Measurements from ENCODE around the gene CALR. TPM values are rescaled to one million over a fixed set of nuclear protein-coding genes. Genes with fewer than 3 reads are reported as not detected.
"Not testable (repeated sequence)": the region's sequence is repeated elsewhere in the genome, so short reads cannot be mapped to it uniquely, and the experiment has no call there.

CALR gene
- total RNA-seq, 1 donor from 2014 or later: 382 TPM

- H3K27me3 ChIP-seq (ENCODE audit: control insufficient read depth in 3 of 3, insufficient read depth in 3 of 3, low read length in 3 of 3): no peaks in the 10 kb centered on the region
- peaks cover 13 to 17% (median 16%) of the 10 kb centered on the region in 3 donors for H3K4me1 ChIP-seq (ENCODE audit: control insufficient read depth in 3 of 3, insufficient read depth in 3 of 3, low read length in 3 of 3)
- H3K9ac ChIP-seq (ENCODE audit: low read depth in 1 of 3, low read length in 3 of 3): peak overlapping the region; percentile 28 to 78 (median 57)
- peak overlapping the region; percentile 9 for H3K27ac ChIP-seq (ENCODE audit: low read depth, low read length)
- H3K36me3 ChIP-seq (ENCODE audit: control insufficient read depth in 3 of 3, insufficient read depth in 3 of 3, low read length in 3 of 3): no peaks in the 10 kb centered on the region
- peak overlapping the region; percentile 16 to 63 (median 41) for H3K4me3 ChIP-seq (ENCODE audit: low read length in 3 of 3)
- no peaks in the 10 kb centered on the region for H3K9me3 ChIP-seq (ENCODE audit: control insufficient read depth in 3 of 3, low read length in 3 of 3)
These were observed 25.3 kb upstream of the CALR start for GRCh38 chr19:12913011-12913561.

DNA sequence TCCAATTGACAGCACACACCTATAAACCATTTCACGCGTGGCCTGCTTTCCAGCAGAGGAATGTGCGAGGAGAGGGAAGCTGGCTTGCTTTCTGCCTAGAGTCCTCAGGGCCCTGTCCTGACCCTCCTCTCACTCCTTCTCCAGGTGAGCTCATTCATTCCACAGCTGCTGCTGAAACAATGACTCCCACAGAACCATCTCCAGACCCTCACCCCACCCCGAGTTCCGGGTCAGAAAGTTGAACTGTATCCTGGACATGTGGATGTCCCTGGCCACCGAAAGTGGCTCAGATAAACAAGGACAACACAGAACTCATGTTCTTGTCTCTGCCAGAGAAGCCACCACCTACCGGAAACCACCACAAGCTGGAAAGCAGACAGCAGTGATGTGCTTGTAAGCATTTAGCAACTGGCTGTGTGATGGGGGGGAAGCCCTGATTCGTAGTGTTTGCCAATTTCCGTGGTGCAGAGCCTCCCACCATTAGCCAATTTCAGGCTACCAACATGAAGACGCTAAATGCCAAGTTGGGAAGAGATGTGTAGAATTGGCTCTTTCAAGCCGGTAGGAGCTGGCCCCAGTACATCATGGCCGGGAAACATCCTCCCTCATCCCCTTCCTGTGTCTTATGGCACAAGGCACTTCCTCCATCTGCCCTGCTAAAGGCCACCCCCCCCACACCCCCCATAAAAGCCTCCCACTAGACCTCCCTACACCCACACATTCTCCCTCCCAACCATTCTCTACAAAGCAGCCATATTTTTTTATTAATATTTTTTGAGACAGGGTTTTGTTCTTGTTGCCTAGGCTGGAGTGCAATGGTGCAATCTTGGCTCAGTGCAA is 24.3 kb upstream of the CALR start:
- Histone ChIP-seq H3K4me1 (ENCODE audit: control insufficient read depth in 3 of 3, insufficient read depth in 3 of 3, low read length in 3 of 3) (peaks cover 16 to 20% (median 20%) of the 10 kb centered on the region in 3 donors), H3K36me3 (ENCODE audit: control insufficient read depth in 3 of 3, insufficient read depth in 3 of 3, low read length in 3 of 3) (no peaks in the 10 kb centered on the region), H3K4me3 (ENCODE audit: low read length in 3 of 3) (no peak overlapping the region), H3K27ac (ENCODE audit: low read depth, low read length) (peak overlapping the region; percentile 9), H3K9ac (ENCODE audit: low read depth in 1 of 3, low read length in 3 of 3) (peak overlapping the region in 1 of 3 donors; percentile 78), H3K9me3 (ENCODE audit: control insufficient read depth in 3 of 3, low read length in 3 of 3) (no peaks in the 10 kb centered on the region), H3K27me3 (ENCODE audit: control insufficient read depth in 3 of 3, insufficient read depth in 3 of 3, low read length in 3 of 3) (no peaks in the 10 kb centered on the region)

- not testable (repeated sequence) for H3K9ac ChIP-seq (ENCODE audit: low read depth in 1 of 3, low read length in 3 of 3)
These were observed 22.5 kb upstream of the CALR start for GRCh38 chr19:12915860-12916259.

GRCh38 chr19:12918253-12918652 is 20.2 kb upstream of the CALR start:
- Histone ChIP-seq H3K4me3 (ENCODE audit: low read length in 3 of 3) (no peak overlapping the region), H3K9me3 (ENCODE audit: control insufficient read depth in 3 of 3, low read length in 3 of 3) (no peaks in the 10 kb centered on the region), H3K4me1 (ENCODE audit: control insufficient read depth in 3 of 3, insufficient read depth in 3 of 3, low read length in 3 of 3) (peaks cover 7 to 9% (median 8%) of the 10 kb centered on the region in 3 donors), H3K27ac (ENCODE audit: low read depth, low read length) (no peak overlapping the region), H3K36me3 (ENCODE audit: control insufficient read depth in 3 of 3, insufficient read depth in 3 of 3, low read length in 3 of 3) (peaks cover 10 to 11% (median 10%) of the 10 kb centered on the region in 3 donors), H3K27me3 (ENCODE audit: control insufficient read depth in 3 of 3, insufficient read depth in 3 of 3, low read length in 3 of 3) (no peaks in the 10 kb centered on the region), H3K9ac (ENCODE audit: low read depth in 1 of 3, low read length in 3 of 3) (no peak overlapping the region)

More at GRCh38 chr19:12915860-12916259, 22.5 kb upstream of the CALR start:
- H3K27me3 ChIP-seq (ENCODE audit: control insufficient read depth in 3 of 3, insufficient read depth in 3 of 3, low read length in 3 of 3); H3K36me3 ChIP-seq (ENCODE audit: control insufficient read depth in 3 of 3, insufficient read depth in 3 of 3, low read length in 3 of 3); H3K4me3 ChIP-seq (ENCODE audit: low read length in 3 of 3); H3K9me3 ChIP-seq (ENCODE audit: control insufficient read depth in 3 of 3, low read length in 3 of 3); H3K27ac ChIP-seq (ENCODE audit: low read depth, low read length): not testable (repeated sequence)
- peaks cover 16 to 20% (median 20%) of the 10 kb centered on the region in 3 donors for H3K4me1 ChIP-seq (ENCODE audit: control insufficient read depth in 3 of 3, insufficient read depth in 3 of 3, low read length in 3 of 3)

- Histone ChIP-seq H3K4me3 (ENCODE audit: low read length in 3 of 3) (no peak overlapping the region), H3K9me3 (ENCODE audit: control insufficient read depth in 3 of 3, low read length in 3 of 3) (no peaks in the 10 kb centered on the region), H3K36me3 (ENCODE audit: control insufficient read depth in 3 of 3, insufficient read depth in 3 of 3, low read length in 3 of 3) (peaks cover 30 to 36% (median 30%) of the 10 kb centered on the region in 3 donors), H3K4me1 (ENCODE audit: control insufficient read depth in 3 of 3, insufficient read depth in 3 of 3, low read length in 3 of 3) (peaks cover 3 to 4% (median 3%) of the 10 kb centered on the region in 3 donors), H3K27ac (ENCODE audit: low read depth, low read length) (no peak overlapping the region), H3K27me3 (ENCODE audit: control insufficient read depth in 3 of 3, insufficient read depth in 3 of 3, low read length in 3 of 3) (no peaks in the 10 kb centered on the region), H3K9ac (ENCODE audit: low read depth in 1 of 3, low read length in 3 of 3) (no peak overlapping the region)
These were observed 17.4 kb upstream of the CALR start for GRCh38 chr19:12921047-12921446.

GRCh38 chr19:12922959-12923358 is 15.4 kb upstream of the CALR start:
- Histone ChIP-seq H3K27me3 (ENCODE audit: control insufficient read depth in 3 of 3, insufficient read depth in 3 of 3, low read length in 3 of 3) (no peaks in the 10 kb centered on the region), H3K9ac (ENCODE audit: low read depth in 1 of 3, low read length in 3 of 3) (no peak overlapping the region), H3K27ac (ENCODE audit: low read depth, low read length) (no peak overlapping the region), H3K4me1 (ENCODE audit: control insufficient read depth in 3 of 3, insufficient read depth in 3 of 3, low read length in 3 of 3) (peaks cover 3 to 4% (median 3%) of the 10 kb centered on the region in 3 donors), H3K4me3 (ENCODE audit: low read length in 3 of 3) (no peak overlapping the region), H3K36me3 (ENCODE audit: control insufficient read depth in 3 of 3, insufficient read depth in 3 of 3, low read length in 3 of 3) (peaks cover 40 to 47% (median 41%) of the 10 kb centered on the region in 3 donors), H3K9me3 (ENCODE audit: control insufficient read depth in 3 of 3, low read length in 3 of 3) (no peaks in the 10 kb centered on the region)

GRCh38 chr19:12924621-12925310 is 13.6 kb upstream of the CALR start:
- H3K36me3 ChIP-seq (ENCODE audit: control insufficient read depth in 3 of 3, insufficient read depth in 3 of 3, low read length in 3 of 3): peaks cover 53 to 64% (median 57%) of the 10 kb centered on the region in 3 donors

GRCh38 chr19:12930002-12930645 is 8.3 kb upstream of the CALR start:
- Histone ChIP-seq H3K4me3 (ENCODE audit: low read length in 3 of 3) (no peak overlapping the region), H3K27me3 (ENCODE audit: control insufficient read depth in 3 of 3, insufficient read depth in 3 of 3, low read length in 3 of 3) (no peaks in the 10 kb centered on the region), H3K27ac (ENCODE audit: low read depth, low read length) (no peak overlapping the region), H3K4me1 (ENCODE audit: control insufficient read depth in 3 of 3, insufficient read depth in 3 of 3, low read length in 3 of 3) (peaks cover 14 to 18% (median 18%) of the 10 kb centered on the region in 3 donors), H3K9me3 (ENCODE audit: control insufficient read depth in 3 of 3, low read length in 3 of 3) (no peaks in the 10 kb centered on the region), H3K9ac (ENCODE audit: low read depth in 1 of 3, low read length in 3 of 3) (no peak overlapping the region), H3K36me3 (ENCODE audit: control insufficient read depth in 3 of 3, insufficient read depth in 3 of 3, low read length in 3 of 3) (peaks cover 35 to 45% (median 43%) of the 10 kb centered on the region in 3 donors)

More at GRCh38 chr19:12924621-12925310, 13.6 kb upstream of the CALR start:
- no peak overlapping the region for H3K9ac ChIP-seq (ENCODE audit: low read depth in 1 of 3, low read length in 3 of 3)
- H3K27ac ChIP-seq (ENCODE audit: low read depth, low read length): no peak overlapping the region
- H3K27me3 ChIP-seq (ENCODE audit: control insufficient read depth in 3 of 3, insufficient read depth in 3 of 3, low read length in 3 of 3): no peaks in the 10 kb centered on the region
- H3K4me3 ChIP-seq (ENCODE audit: low read length in 3 of 3): no peak overlapping the region
- no peaks in the 10 kb centered on the region for H3K4me1 ChIP-seq (ENCODE audit: control insufficient read depth in 3 of 3, insufficient read depth in 3 of 3, low read length in 3 of 3)
- H3K9me3 ChIP-seq (ENCODE audit: control insufficient read depth in 3 of 3, low read length in 3 of 3): no peaks in the 10 kb centered on the region

GRCh38 chr19:12932392-12933286 is 5.8 kb upstream of the CALR start:
- H3K4me3 ChIP-seq (ENCODE audit: low read length in 3 of 3): peak overlapping the region; percentile 97 to 100 (median 99)
- H3K4me1 ChIP-seq (ENCODE audit: control insufficient read depth in 3 of 3, insufficient read depth in 3 of 3, low read length in 3 of 3): peaks cover 18 to 22% (median 22%) of the 10 kb centered on the region in 3 donors
- H3K36me3 ChIP-seq (ENCODE audit: control insufficient read depth in 3 of 3, insufficient read depth in 3 of 3, low read length in 3 of 3): peaks cover 23 to 32% (median 27%) of the 10 kb centered on the region in 3 donors
- peak overlapping the region; percentile 83 for H3K27ac ChIP-seq (ENCODE audit: low read depth, low read length)
- no peaks in the 10 kb centered on the region for H3K9me3 ChIP-seq (ENCODE audit: control insufficient read depth in 3 of 3, low read length in 3 of 3)
- H3K9ac ChIP-seq (ENCODE audit: low read depth in 1 of 3, low read length in 3 of 3): peak overlapping the region; percentile 90 to 99 (median 93)
- H3K27me3 ChIP-seq (ENCODE audit: control insufficient read depth in 3 of 3, insufficient read depth in 3 of 3, low read length in 3 of 3): no peaks in the 10 kb centered on the region
